H9 (cell line): ENCODE results near the gene CHCHD6. TPM values are rescaled to one million over a fixed set of nuclear protein-coding genes. Genes with fewer than 3 reads are reported as not detected.

Source experiments
- DNase-seq: peaks from one replicate; pipeline ENCODE4 v3.0.0-alpha.2; 2017
- H2AFZ ChIP-seq: one replicate; pipeline ENCODE4 v1.6.1; 2013; ENCODE audit warnings: mild to moderate bottlenecking, low read length, control low read depth, moderate library complexity
- H2AK5ac ChIP-seq: 2 replicates; pipeline ENCODE4 v1.6.1; 2013; ENCODE audit warnings: low read length, control low read depth, mixed read lengths; ENCODE audit not compliant: insufficient read length
- H2BK120ac ChIP-seq: one replicate; pipeline ENCODE4 v1.6.1; 2013; ENCODE audit warnings: low read depth, mild to moderate bottlenecking, low read length, control low read depth, inconsistent platforms; ENCODE audit not compliant: poor library complexity, severe bottlenecking
- H2BK12ac ChIP-seq: 2 replicates; pipeline ENCODE4 v1.6.1; 2013; ENCODE audit warnings: low read length, control low read depth, mixed read lengths, low read depth; ENCODE audit not compliant: insufficient read length
- H2BK15ac ChIP-seq: 2 replicates; pipeline ENCODE4 v1.6.1; 2013; ENCODE audit warnings: low read depth, low read length, control low read depth
- H2BK20ac ChIP-seq: one replicate; pipeline ENCODE4 v1.6.1; 2013; ENCODE audit warnings: low read depth, mild to moderate bottlenecking, low read length, control low read depth, inconsistent platforms; ENCODE audit not compliant: poor library complexity, severe bottlenecking
- H2BK5ac ChIP-seq: 2 replicates; pipeline ENCODE4 v1.6.1; 2013; ENCODE audit warnings: low read length, control low read depth, mixed read lengths; ENCODE audit not compliant: insufficient read length
- H3K14ac ChIP-seq: 2 replicates; pipeline ENCODE4 v1.6.1; 2013; ENCODE audit warnings: low read length, control low read depth; ENCODE audit not compliant: insufficient read depth
- H3K18ac ChIP-seq: 2 replicates; pipeline ENCODE4 v1.6.1; 2013; ENCODE audit warnings: low read depth, mild to moderate bottlenecking, mixed read lengths, low read length, control low read depth; ENCODE audit not compliant: insufficient read length
- H3K23ac ChIP-seq: 2 replicates; pipeline ENCODE4 v1.6.1; 2013; ENCODE audit warnings: low read length, control low read depth, mixed read lengths, low read depth; ENCODE audit not compliant: insufficient read length
- H3K23me2 ChIP-seq: 2 replicates; pipeline ENCODE4 v1.6.1; 2013; ENCODE audit warnings: low read depth, mild to moderate bottlenecking, mixed read lengths, low read length, control low read depth; ENCODE audit not compliant: insufficient read length, poor library complexity, severe bottlenecking
- H3K27ac ChIP-seq: 2 replicates; pipeline ENCODE4 v1.5.1; 2013; ENCODE audit warnings: low read length, control low read depth, mixed read lengths, low read depth; ENCODE audit not compliant: insufficient read length
- H3K27me3 ChIP-seq: 2 replicates; pipeline ENCODE4 v1.6.1; 2013; ENCODE audit warnings: low read length, control low read depth, inconsistent platforms; ENCODE audit not compliant: insufficient read depth
- H3K4ac ChIP-seq: 2 replicates; pipeline ENCODE4 v1.6.1; 2013; ENCODE audit warnings: low read depth, mild to moderate bottlenecking, control low read depth, inconsistent platforms, low read length, moderate library complexity
- H3K4me1 ChIP-seq: 2 replicates; pipeline ENCODE4 v1.6.1; 2013; ENCODE audit warnings: low read length, control low read depth, inconsistent platforms; ENCODE audit not compliant: insufficient read depth
- H3K4me2 ChIP-seq: 2 replicates; pipeline ENCODE4 v1.6.1; 2013; ENCODE audit warnings: low read length, control low read depth, mixed read lengths; ENCODE audit not compliant: insufficient read length, insufficient read depth
- H3K56ac ChIP-seq: 2 replicates; pipeline ENCODE4 v1.6.1; 2013; ENCODE audit warnings: low read depth, mild to moderate bottlenecking, mixed read lengths, low read length, control low read depth; ENCODE audit not compliant: insufficient read length
- H3K79me1 ChIP-seq: 2 replicates; pipeline ENCODE4 v1.6.1; 2013; ENCODE audit warnings: low read depth, mild to moderate bottlenecking, moderate library complexity, low read length, control low read depth, inconsistent platforms; ENCODE audit not compliant: insufficient read depth, poor library complexity, severe bottlenecking
- H3K79me2 ChIP-seq: 2 replicates; pipeline ENCODE4 v1.6.1; 2013; ENCODE audit warnings: low read length, control low read depth, inconsistent platforms; ENCODE audit not compliant: insufficient read depth
- H3K9ac ChIP-seq: 2 replicates; pipeline ENCODE4 v1.6.1; 2013; ENCODE audit warnings: low read length, control low read depth, mixed read lengths; ENCODE audit not compliant: insufficient read length; ENCODE audit errors: extremely low read depth
- H3K9me3 ChIP-seq: one replicate; pipeline ENCODE4 v1.6.1; 2013; ENCODE audit warnings: low read depth, low read length, inconsistent platforms; ENCODE audit not compliant: control insufficient read depth
- H3T11ph ChIP-seq: one replicate; pipeline ENCODE4 v1.6.1; 2013; ENCODE audit warnings: mild to moderate bottlenecking, low read length, control low read depth, inconsistent platforms
- H4K20me1 ChIP-seq: one replicate; pipeline ENCODE4 v1.6.1; 2013; ENCODE audit not compliant: control insufficient read depth, insufficient read length, insufficient read depth
- H4K5ac ChIP-seq: 2 replicates; pipeline ENCODE4 v1.6.1; 2013; ENCODE audit warnings: low read depth, mild to moderate bottlenecking, mixed read lengths, low read length, control low read depth; ENCODE audit not compliant: insufficient read length
- H4K8ac ChIP-seq: replicated peaks from 2 replicates; pipeline ENCODE4 v1.6.1; 2013; ENCODE audit warnings: low read length, control low read depth, mixed read lengths, low read depth; ENCODE audit not compliant: insufficient read length
- H4K91ac ChIP-seq: 2 replicates; pipeline ENCODE4 v1.6.1; 2013; ENCODE audit warnings: low read depth, mild to moderate bottlenecking, moderate library complexity, mixed read lengths, low read length, control low read depth; ENCODE audit not compliant: insufficient read length
- H3K27ac Mint-ChIP-seq, 3 experiments: 2 replicates in 2 of 3; 3 replicates in 1 of 3; pipeline ENCODE4 v1.8.0; 2020 to 2021; ENCODE audit warnings: mixed read lengths in 3 of 3, mild to moderate bottlenecking in 1 of 3, moderate library complexity in 1 of 3
- H3K27me3 Mint-ChIP-seq: 2 replicates; pipeline ENCODE4 v1.8.0; 2021; ENCODE audit warnings: low read depth, mild to moderate bottlenecking, moderate library complexity, mixed read lengths
- H3K36me3 Mint-ChIP-seq, 3 experiments: 2 replicates in 2 of 3; 3 replicates in 1 of 3; pipeline ENCODE4 v1.8.0; 2020 to 2021; ENCODE audit warnings: low read depth in 3 of 3, mixed read lengths in 3 of 3; ENCODE audit not compliant: insufficient read depth in 1 of 3
- H3K4me1 Mint-ChIP-seq, 2 experiments: 2 replicates each; pipeline ENCODE4 v1.8.0; 2020; ENCODE audit warnings: mixed read lengths in 2 of 2
- H3K4me3 Mint-ChIP-seq, 2 experiments: 2 replicates in 1 of 2; 3 replicates in 1 of 2; pipeline ENCODE4 v1.8.0; 2020 to 2021; ENCODE audit warnings: mild to moderate bottlenecking in 2 of 2, mixed read lengths in 2 of 2, moderate library complexity in 1 of 2
- H3K9me3 Mint-ChIP-seq, 2 experiments: 2 replicates in 1 of 2; 3 replicates in 1 of 2; pipeline ENCODE4 v1.8.0; 2020; ENCODE audit warnings: mild to moderate bottlenecking in 2 of 2, mixed read lengths in 2 of 2, moderate library complexity in 1 of 2
- WGBS: extraction: QIAGEN DNeasy Blood & Tissue Kit; methylation state at CpG from one replicate; pipeline ENCODE4 v1.1.7; 2013; ENCODE audit warnings: missing lambda C conversion rate, low lambda C conversion rate, mixed read lengths; ENCODE audit not compliant: insufficient read length; ENCODE audit errors: extremely low coverage; 5-methylcytosine and 5-hydroxymethylcytosine counted together
- total RNA-seq: library from RNA; stranded (reverse); gene quantifications from 2 replicates; pipeline ENCODE4 v1.2.1, GENCODE V29; 2021
- TF ChIP-seq, protein P1 (sequence below): fragments of 200-600 bp; sonication (generic); conservative IDR thresholded peaks from 3 replicates; pipeline ENCODE4 v1.8.0; 2021; ENCODE audit warnings: antibody characterized with exemption, mild to moderate bottlenecking

Gene CHCHD6
- total RNA-seq, 1 experiment from 2014 or later = 34.2 TPM

DNA sequence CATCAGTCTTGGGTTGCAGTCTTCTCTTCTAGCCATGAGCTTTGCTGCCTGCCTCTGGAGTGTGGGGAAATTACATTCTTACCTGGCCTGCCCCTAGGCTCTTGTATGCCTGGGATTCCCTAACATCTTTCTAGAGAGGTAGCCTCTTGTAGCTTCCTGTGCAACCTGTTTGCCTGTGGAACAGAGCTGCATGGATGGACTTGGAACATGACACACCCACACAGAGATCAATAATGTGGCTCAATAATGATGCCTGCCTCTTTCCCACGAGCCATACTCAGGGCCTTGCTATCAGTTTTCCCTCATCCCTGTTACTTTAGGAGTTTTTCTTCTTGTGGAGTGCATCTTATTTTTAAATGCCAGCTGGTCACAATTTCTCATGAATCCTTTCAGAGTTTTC lies 11.4 kb downstream of the CHCHD6 start:
- no peak overlapping the region for H3K14ac ChIP-seq
- no peak overlapping the region for H2BK12ac ChIP-seq
- no peak overlapping the region for H2AFZ ChIP-seq
- no peak overlapping the region for H3K18ac ChIP-seq
- Mint-ChIP-seq H3K36me3 (no peaks in the 10 kb centered on the region), H3K9me3 (no peaks in the 10 kb centered on the region; a peak in 2 of 5 replicates), H3K27ac (no peak overlapping the region), H3K4me1 (peaks cover 15 to 20% of the 10 kb centered on the region in 2 experiments), H3K4me3 (no peak overlapping the region), H3K27me3 (no peaks in the 10 kb centered on the region)
- no peaks in the 10 kb centered on the region for H4K20me1 ChIP-seq
- H3K4ac ChIP-seq = no peak overlapping the region
- peaks cover 3% of the 10 kb centered on the region for H3K79me1 ChIP-seq
- H3K9me3 ChIP-seq = no peaks in the 10 kb centered on the region
- H3K4me1 ChIP-seq = no peaks in the 10 kb centered on the region
- WGBS = no CpG with 5 or more reads among the region's 1 CpG
- H3K27me3 ChIP-seq = no peaks in the 10 kb centered on the region
- H3T11ph ChIP-seq = no peak overlapping the region
- H4K91ac ChIP-seq = no peak overlapping the region
- H3K9ac ChIP-seq = no peak overlapping the region
- no peak overlapping the region for H3K4me2 ChIP-seq
- peaks cover 3% of the 10 kb centered on the region; the same call in 1 of the 2 replicates for H3K79me2 ChIP-seq
- TF ChIP-seq, protein P1, sequence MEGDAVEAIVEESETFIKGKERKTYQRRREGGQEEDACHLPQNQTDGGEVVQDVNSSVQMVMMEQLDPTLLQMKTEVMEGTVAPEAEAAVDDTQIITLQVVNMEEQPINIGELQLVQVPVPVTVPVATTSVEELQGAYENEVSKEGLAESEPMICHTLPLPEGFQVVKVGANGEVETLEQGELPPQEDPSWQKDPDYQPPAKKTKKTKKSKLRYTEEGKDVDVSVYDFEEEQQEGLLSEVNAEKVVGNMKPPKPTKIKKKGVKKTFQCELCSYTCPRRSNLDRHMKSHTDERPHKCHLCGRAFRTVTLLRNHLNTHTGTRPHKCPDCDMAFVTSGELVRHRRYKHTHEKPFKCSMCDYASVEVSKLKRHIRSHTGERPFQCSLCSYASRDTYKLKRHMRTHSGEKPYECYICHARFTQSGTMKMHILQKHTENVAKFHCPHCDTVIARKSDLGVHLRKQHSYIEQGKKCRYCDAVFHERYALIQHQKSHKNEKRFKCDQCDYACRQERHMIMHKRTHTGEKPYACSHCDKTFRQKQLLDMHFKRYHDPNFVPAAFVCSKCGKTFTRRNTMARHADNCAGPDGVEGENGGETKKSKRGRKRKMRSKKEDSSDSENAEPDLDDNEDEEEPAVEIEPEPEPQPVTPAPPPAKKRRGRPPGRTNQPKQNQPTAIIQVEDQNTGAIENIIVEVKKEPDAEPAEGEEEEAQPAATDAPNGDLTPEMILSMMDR = no peak
- no peak overlapping the region for H3K56ac ChIP-seq
- no peak overlapping the region for H2AK5ac ChIP-seq
- DNase-seq = no peak
- H4K8ac ChIP-seq = no peak overlapping the region
- no peak overlapping the region for H4K5ac ChIP-seq
- H2BK20ac ChIP-seq = no peak overlapping the region
- no peak overlapping the region for H2BK5ac ChIP-seq
- H3K23me2 ChIP-seq = no peaks in the 10 kb centered on the region
- H2BK15ac ChIP-seq = no peak overlapping the region
- H3K27ac ChIP-seq = no peak overlapping the region
- H2BK120ac ChIP-seq = no peak overlapping the region
- H3K23ac ChIP-seq = no peak overlapping the region
